Upper lobe of left lung (tissue), 6 donors: Measurements from ENCODE around the gene SNX14. TPM values are rescaled to one million over a fixed set of nuclear protein-coding genes. Genes with fewer than 3 reads are reported as not detected.
"Not testable (repeated sequence)": the region's sequence is repeated elsewhere in the genome, so short reads cannot be mapped to it uniquely, and the experiment has no call there.

Experiments used
- ATAC-seq, 2 donors: fragments of 200-7000 bp; cut with Tn5 transposase; one replicate each; pipeline ENCODE4 v1.9.1; 2022; ENCODE audit warnings: mild to moderate bottlenecking in 2 of 2, moderate library complexity in 2 of 2; ENCODE audit not compliant: low FRiP score in 2 of 2
- DNase-seq, 2 donors: peaks; one replicate each; pipeline ENCODE4 v3.0.0-alpha.2; 2019 to 2020
- H3K27ac ChIP-seq, 4 donors: fragments of 200-600 bp; sonication (generic); one replicate each; pipeline ENCODE4 v1.5.1; 2016 to 2019
- H3K27me3 ChIP-seq, 4 donors: fragments of 200-600 bp; sonication (generic); one replicate each; pipeline ENCODE4 v1.5.1; 2017 to 2019
- H3K36me3 ChIP-seq, 4 donors: fragments of 200-600 bp; sonication (generic); one replicate each; pipeline ENCODE4 v1.5.1; 2016 to 2019
- H3K4me1 ChIP-seq, 4 donors: fragments of 200-600 bp; sonication (generic); one replicate each; pipeline ENCODE4 v1.5.1; 2018 to 2019
- H3K4me3 ChIP-seq, 4 donors: fragments of 200-600 bp; sonication (generic); one replicate each; pipeline ENCODE4 v1.5.1; 2017 to 2019; ENCODE audit warnings: mild to moderate bottlenecking in 2 of 4, moderate library complexity in 1 of 4
- H3K9me3 ChIP-seq, 4 donors: fragments of 200-600 bp; sonication (generic); one replicate each; pipeline ENCODE4 v1.5.1; 2018 to 2019
- EP300 ChIP-seq, 4 donors: sonication (generic); formaldehyde crosslinking; IDR thresholded peaks; one replicate each; pipeline ENCODE4 v1.5.1; 2017; ENCODE audit warnings: antibody characterized with exemption in 4 of 4, control low read depth in 2 of 4
- POLR2A ChIP-seq, 4 donors: fragments of 450-650 bp; IDR thresholded peaks; one replicate each; pipeline ENCODE4 v1.5.1; 2016 to 2017; ENCODE audit warnings: antibody characterized with exemption in 4 of 4, mild to moderate bottlenecking in 2 of 4
- POLR2AphosphoS5 ChIP-seq, 2 donors: sonication (generic); formaldehyde crosslinking; IDR thresholded peaks; one replicate each; pipeline ENCODE4 v1.5.1; 2017; ENCODE audit warnings: antibody characterized with exemption in 2 of 2
- WGBS, 2 donors: methylation state at CpG; one replicate each; pipeline ENCODE4 v1.1.5; 2017 to 2018; 5-methylcytosine and 5-hydroxymethylcytosine counted together
- total RNA-seq, 6 donors: library from RNA; depleted of rRNA in 4 of 6; stranded (reverse); fragments of >200 nt in 4 of 6; gene quantifications; one replicate each; pipeline versions ENCODE4 v1.1.0 to v1.2.1, GENCODE V29; 2016 to 2021
- TF ChIP-seq, protein P1 (sequence below), 6 experiments: fragments of 450-650 bp in 4 of 6; fragments of 200-600 bp in 2 of 6; sonication (generic) in 2 of 6; IDR thresholded peaks; one replicate each; pipeline ENCODE4 v1.5.1; 2016 to 2019; ENCODE audit warnings: antibody characterized with exemption in 6 of 6
- donor health status: DM: no; HTN: no; CAD: no; lungs with moderate emphysema.
- donor health status: DM: no; HTN: yes; CAD: no; lungs with severe emphysema.

Gene SNX14
- total RNA-seq, 6 donors from 2014 or later: 43.7 to 170 (median 88.6) TPM

GRCh38 chr6:85552652-85553051 lies 41.0 kb downstream of the SNX14 start:
- Histone ChIP-seq H3K27me3 (no peaks in the 10 kb centered on the region), H3K4me1 (no peaks in the 10 kb centered on the region), H3K4me3 (no peak overlapping the region), H3K27ac (no peak overlapping the region), H3K36me3 (peaks cover 0 to 42% (median 6%) of the 10 kb centered on the region in 4 donors), H3K9me3 (no peaks in the 10 kb centered on the region)
- TF ChIP-seq EP300 (IDR thresholded peaks at IDR 0.05) (no peak), POLR2AphosphoS5 (IDR thresholded peaks at IDR 0.05) (no peak), POLR2A (IDR thresholded peaks at IDR 0.05) (no peak)
- TF ChIP-seq, protein P1, sequence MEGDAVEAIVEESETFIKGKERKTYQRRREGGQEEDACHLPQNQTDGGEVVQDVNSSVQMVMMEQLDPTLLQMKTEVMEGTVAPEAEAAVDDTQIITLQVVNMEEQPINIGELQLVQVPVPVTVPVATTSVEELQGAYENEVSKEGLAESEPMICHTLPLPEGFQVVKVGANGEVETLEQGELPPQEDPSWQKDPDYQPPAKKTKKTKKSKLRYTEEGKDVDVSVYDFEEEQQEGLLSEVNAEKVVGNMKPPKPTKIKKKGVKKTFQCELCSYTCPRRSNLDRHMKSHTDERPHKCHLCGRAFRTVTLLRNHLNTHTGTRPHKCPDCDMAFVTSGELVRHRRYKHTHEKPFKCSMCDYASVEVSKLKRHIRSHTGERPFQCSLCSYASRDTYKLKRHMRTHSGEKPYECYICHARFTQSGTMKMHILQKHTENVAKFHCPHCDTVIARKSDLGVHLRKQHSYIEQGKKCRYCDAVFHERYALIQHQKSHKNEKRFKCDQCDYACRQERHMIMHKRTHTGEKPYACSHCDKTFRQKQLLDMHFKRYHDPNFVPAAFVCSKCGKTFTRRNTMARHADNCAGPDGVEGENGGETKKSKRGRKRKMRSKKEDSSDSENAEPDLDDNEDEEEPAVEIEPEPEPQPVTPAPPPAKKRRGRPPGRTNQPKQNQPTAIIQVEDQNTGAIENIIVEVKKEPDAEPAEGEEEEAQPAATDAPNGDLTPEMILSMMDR (IDR thresholded peaks at IDR 0.05): no peak
- DNase-seq (no peak), ATAC-seq (no peak)
- WGBS, 2 donors: 94 to 97% methylated on average over 3 of the region's 3 CpGs

DNA sequence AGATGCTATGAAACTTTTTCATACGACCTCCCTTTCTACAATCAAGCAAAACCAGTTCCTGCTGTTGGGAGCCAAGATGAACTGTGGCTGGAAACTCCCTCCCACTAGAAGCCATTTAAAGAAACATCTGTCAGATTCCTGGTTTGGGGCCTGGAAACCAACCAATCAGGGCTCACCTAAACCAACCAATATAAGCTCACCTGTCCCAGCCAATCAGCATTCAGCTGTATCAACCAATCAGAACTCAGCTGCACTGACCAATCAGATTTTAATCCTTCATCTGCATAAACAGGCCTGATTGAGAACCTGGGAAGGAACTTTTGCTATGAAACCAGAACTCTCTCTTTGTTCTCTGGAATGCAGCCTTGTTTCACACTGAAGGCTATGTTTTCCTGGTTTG lies 42.4 kb downstream of the SNX14 start:
- no peaks in the 10 kb centered on the region for H3K4me1 ChIP-seq
- WGBS, 2 donors: 88 to 100% methylated on average over 1 of the region's 1 CpG
- no peaks in the 10 kb centered on the region for H3K27me3 ChIP-seq
- H3K4me3 ChIP-seq: no peak overlapping the region
- no peaks in the 10 kb centered on the region for H3K9me3 ChIP-seq
- peaks cover 0 to 54% (median 7%) of the 10 kb centered on the region in 4 donors for H3K36me3 ChIP-seq
- no peak for DNase-seq
- no peak overlapping the region for H3K27ac ChIP-seq
- TF ChIP-seq EP300 (IDR thresholded peaks at IDR 0.05) (no peak), POLR2A (IDR thresholded peaks at IDR 0.05) (no peak)
- TF ChIP-seq, protein P1 (IDR thresholded peaks at IDR 0.05): no peak
- no peak for ATAC-seq

DNA sequence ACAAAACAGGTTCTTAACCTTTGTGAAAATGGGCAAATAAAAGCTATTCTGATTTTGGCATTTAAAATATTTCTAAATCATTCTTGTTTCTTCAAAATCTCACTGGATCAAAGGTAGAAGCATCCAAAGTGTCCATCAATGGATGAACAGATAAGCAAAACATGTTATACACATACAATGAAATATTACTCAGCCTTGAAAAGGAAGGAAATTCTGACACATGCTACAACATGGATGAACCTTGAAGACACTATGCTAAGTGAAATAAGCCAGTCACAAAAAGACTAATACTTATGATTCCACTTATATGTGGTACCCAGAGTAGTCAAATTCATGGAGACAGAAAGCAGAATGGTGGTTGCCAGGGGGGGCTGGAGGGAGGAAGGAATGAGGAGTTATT lies 45.9 kb downstream of the SNX14 start:
- H3K4me3 ChIP-seq: no peak overlapping the region
- ATAC-seq: no peak
- H3K36me3 ChIP-seq: peaks cover 0 to 53% (median 11%) of the 10 kb centered on the region in 4 donors
- no peaks in the 10 kb centered on the region for H3K4me1 ChIP-seq
- no peaks in the 10 kb centered on the region for H3K9me3 ChIP-seq
- no peak for DNase-seq
- H3K27ac ChIP-seq: no peak overlapping the region
- no peak for TF ChIP-seq EP300 (IDR thresholded peaks at IDR 0.05)
- TF ChIP-seq, protein P1 (IDR thresholded peaks at IDR 0.05): no peak
- no peak for TF ChIP-seq POLR2A (IDR thresholded peaks at IDR 0.05)
- no peak for TF ChIP-seq POLR2AphosphoS5 (IDR thresholded peaks at IDR 0.05)
- H3K27me3 ChIP-seq: no peaks in the 10 kb centered on the region

DNA sequence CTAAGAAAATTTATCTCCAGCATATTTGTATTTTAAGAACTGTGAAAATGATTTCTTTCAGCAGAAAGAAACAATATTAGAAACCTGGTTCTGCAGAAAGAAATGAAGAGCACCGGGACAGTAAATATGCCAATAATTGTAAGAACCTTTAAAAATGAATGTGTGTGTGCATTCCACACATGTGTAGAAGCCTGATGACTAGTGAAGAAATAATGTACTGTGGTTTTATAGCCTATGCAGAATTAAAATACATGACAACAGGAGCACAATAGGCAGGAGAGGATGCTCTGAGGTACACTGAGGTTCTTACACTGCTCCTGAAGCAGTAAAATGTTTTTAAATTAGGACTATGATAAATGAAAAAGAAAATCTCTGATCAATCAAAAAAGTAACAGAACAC lies 48.9 kb downstream of the SNX14 start:
- no peaks in the 10 kb centered on the region for H3K9me3 ChIP-seq
- DNase-seq (no peak), ATAC-seq (no peak)
- no peak overlapping the region for H3K4me3 ChIP-seq
- H3K36me3 ChIP-seq: peaks cover 0 to 62% (median 17%) of the 10 kb centered on the region in 4 donors
- H3K27me3 ChIP-seq: no peaks in the 10 kb centered on the region
- H3K27ac ChIP-seq: no peak overlapping the region
- TF ChIP-seq EP300 (IDR thresholded peaks at IDR 0.05) (no peak), POLR2AphosphoS5 (IDR thresholded peaks at IDR 0.05) (no peak)
- WGBS, 2 donors: 93 to 100% methylated on average over 1 of the region's 1 CpG
- H3K4me1 ChIP-seq: no peaks in the 10 kb centered on the region

GRCh38 chr6:85537055-85537494 lies 56.6 kb downstream of the SNX14 start:
- 55% methylated on average over 2 of the region's 2 CpGs for WGBS, 2 donors
- no peak for DNase-seq

DNA sequence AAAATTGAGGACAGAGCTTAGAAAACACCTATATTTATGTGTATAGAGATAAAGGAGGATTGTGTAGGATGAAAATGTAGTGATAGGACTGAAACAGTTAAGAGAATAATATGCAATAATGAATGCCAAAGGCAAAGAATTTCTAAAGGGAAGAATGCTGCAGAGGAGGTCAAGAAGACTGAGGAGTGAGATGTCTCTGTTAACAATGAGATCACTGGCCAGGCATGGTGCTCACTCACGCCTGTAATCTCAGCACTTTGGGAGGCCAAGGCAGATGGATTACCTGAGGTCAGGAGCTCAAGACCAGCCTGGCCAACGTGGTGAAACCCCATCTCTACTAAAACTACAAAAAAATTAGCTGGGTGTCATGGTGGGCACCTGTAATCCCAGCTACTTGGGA lies 69.4 kb downstream of the SNX14 start:
- not testable (repeated sequence) for ATAC-seq, H3K27me3 ChIP-seq, H3K27ac ChIP-seq, H3K9me3 ChIP-seq, H3K4me3 ChIP-seq, H3K4me1 ChIP-seq, DNase-seq
- 75 to 82% methylated on average over 2 of the region's 2 CpGs for WGBS, 2 donors
- H3K36me3 ChIP-seq: peaks cover 0 to 80% (median 19%) of the 10 kb centered on the region in 4 donors

More at GRCh38 chr6:85537055-85537494, 56.6 kb downstream of the SNX14 start:
- H3K27me3 ChIP-seq: no peaks in the 10 kb centered on the region
- ATAC-seq: no peak
- TF ChIP-seq POLR2AphosphoS5 (IDR thresholded peaks at IDR 0.05): no peak
- no peak for TF ChIP-seq EP300 (IDR thresholded peaks at IDR 0.05)
- TF ChIP-seq, protein P1 (IDR thresholded peaks at IDR 0.05): peak in 4 of 6 experiments; percentile 19 to 48 (median 27)
- no peak for TF ChIP-seq POLR2A (IDR thresholded peaks at IDR 0.05)
- no peak overlapping the region for H3K27ac ChIP-seq
- no peak overlapping the region for H3K4me3 ChIP-seq
- H3K9me3 ChIP-seq: no peaks in the 10 kb centered on the region
- peaks cover 8 to 31% (median 13%) of the 10 kb centered on the region in 4 donors for H3K36me3 ChIP-seq
- no peaks in the 10 kb centered on the region for H3K4me1 ChIP-seq
